ENCODE results near the gene THSD4. TPM values are rescaled to one million over a fixed set of nuclear protein-coding genes. Genes with fewer than 3 reads are reported as not detected.
"Not testable (repeated sequence)": the region's sequence is repeated elsewhere in the genome, so short reads cannot be mapped to it uniquely, and the experiment has no call there.

Gene THSD4
- polyA plus RNA-seq, 1 donor (not counting 4 experiments of a cell fraction or from before 2014, with no cell fraction given), result 24.5 TPM

- H3K79me2 ChIP-seq (ENCODE audit: control insufficient read depth, insufficient read depth, low read length), result no peaks in the 10 kb centered on the region
- H3K4me2 ChIP-seq (ENCODE audit: control insufficient read depth, extremely low read depth, insufficient read depth, low read depth, low read length), result no peak overlapping the region
- dilution Hi-C loops (cut with MboI; ENCODE audit: extremely low pct_ligation_motif_present, low sequenced_read_pairs), result no loop called here
- TF ChIP-seq EZH2 (IDR thresholded peaks at IDR 0.05; ENCODE audit: low read length), result no peak
- TF ChIP-seq, protein P1, sequence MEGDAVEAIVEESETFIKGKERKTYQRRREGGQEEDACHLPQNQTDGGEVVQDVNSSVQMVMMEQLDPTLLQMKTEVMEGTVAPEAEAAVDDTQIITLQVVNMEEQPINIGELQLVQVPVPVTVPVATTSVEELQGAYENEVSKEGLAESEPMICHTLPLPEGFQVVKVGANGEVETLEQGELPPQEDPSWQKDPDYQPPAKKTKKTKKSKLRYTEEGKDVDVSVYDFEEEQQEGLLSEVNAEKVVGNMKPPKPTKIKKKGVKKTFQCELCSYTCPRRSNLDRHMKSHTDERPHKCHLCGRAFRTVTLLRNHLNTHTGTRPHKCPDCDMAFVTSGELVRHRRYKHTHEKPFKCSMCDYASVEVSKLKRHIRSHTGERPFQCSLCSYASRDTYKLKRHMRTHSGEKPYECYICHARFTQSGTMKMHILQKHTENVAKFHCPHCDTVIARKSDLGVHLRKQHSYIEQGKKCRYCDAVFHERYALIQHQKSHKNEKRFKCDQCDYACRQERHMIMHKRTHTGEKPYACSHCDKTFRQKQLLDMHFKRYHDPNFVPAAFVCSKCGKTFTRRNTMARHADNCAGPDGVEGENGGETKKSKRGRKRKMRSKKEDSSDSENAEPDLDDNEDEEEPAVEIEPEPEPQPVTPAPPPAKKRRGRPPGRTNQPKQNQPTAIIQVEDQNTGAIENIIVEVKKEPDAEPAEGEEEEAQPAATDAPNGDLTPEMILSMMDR (optimal IDR thresholded peaks at IDR 0.05 in 1 of 3, IDR thresholded peaks at IDR 0.05 in 1 of 3, conservative IDR thresholded peaks at IDR 0.05 in 1 of 3; ENCODE audit: extremely low read depth in 1 of 3, insufficient read depth in 2 of 3, low read length in 3 of 3), result no peak
- H3K27ac ChIP-seq (ENCODE audit: control insufficient read depth, insufficient read depth, low read length), result no peak overlapping the region
- FAIRE-seq, result no peak
- H3K27me3 ChIP-seq (ENCODE audit: control insufficient read depth, extremely low read depth, insufficient read depth, low read length), result no peaks in the 10 kb centered on the region
- no peaks in the 10 kb centered on the region for H3K9me3 ChIP-seq (ENCODE audit: control insufficient read depth, low read depth, low read length)
- no peaks in the 10 kb centered on the region for H3K9me1 ChIP-seq (ENCODE audit: control insufficient read depth, extremely low read depth, insufficient read depth, low read length)
- H2AFZ ChIP-seq (ENCODE audit: control insufficient read depth, low read length), result no peak overlapping the region
- no peak for DNase-seq (ENCODE audit: low read depth, low spot score)
- H3K36me3 ChIP-seq (ENCODE audit: control insufficient read depth in 2 of 2, extremely low read depth in 1 of 2, insufficient read depth in 2 of 2, low read length in 2 of 2), result peaks cover 16 to 21% of the 10 kb centered on the region in 2 experiments
- no peak overlapping the region for H3K4me3 ChIP-seq (ENCODE audit: control insufficient read depth in 2 of 3, extremely low read depth in 1 of 3, insufficient read depth in 2 of 3, low read depth in 1 of 3, low read length in 3 of 3)
- H4K20me1 ChIP-seq (ENCODE audit: control insufficient read depth, extremely low read depth, insufficient read depth, low read length), result no peaks in the 10 kb centered on the region
- no peak overlapping the region for H3K9ac ChIP-seq (ENCODE audit: control insufficient read depth, extremely low read depth, insufficient read depth, low read length)
- H3K4me1 ChIP-seq (ENCODE audit: control insufficient read depth, extremely low read depth, insufficient read depth, low read length), result no peaks in the 10 kb centered on the region
Measured at GRCh38 chr15:71314956-71315537, 199.8 kb downstream of the THSD4 start.

GRCh38 chr15:71316911-71317310 is 201.6 kb downstream of the THSD4 start:
- Histone ChIP-seq H3K4me1 (ENCODE audit: control insufficient read depth, extremely low read depth, insufficient read depth, low read length) (no peaks in the 10 kb centered on the region), H3K36me3 (ENCODE audit: control insufficient read depth in 2 of 2, extremely low read depth in 1 of 2, insufficient read depth in 2 of 2, low read length in 2 of 2) (peaks cover 13 to 17% of the 10 kb centered on the region in 2 experiments), H3K9ac (ENCODE audit: control insufficient read depth, extremely low read depth, insufficient read depth, low read length) (no peak overlapping the region), H3K9me1 (ENCODE audit: control insufficient read depth, extremely low read depth, insufficient read depth, low read length) (no peaks in the 10 kb centered on the region), H2AFZ (ENCODE audit: control insufficient read depth, low read length) (no peak overlapping the region), H3K4me2 (ENCODE audit: control insufficient read depth, extremely low read depth, insufficient read depth, low read depth, low read length) (no peak overlapping the region), H3K9me3 (ENCODE audit: control insufficient read depth, low read depth, low read length) (no peaks in the 10 kb centered on the region), H3K27ac (ENCODE audit: control insufficient read depth, insufficient read depth, low read length) (no peak overlapping the region), H3K79me2 (ENCODE audit: control insufficient read depth, insufficient read depth, low read length) (no peaks in the 10 kb centered on the region), H3K27me3 (ENCODE audit: control insufficient read depth, extremely low read depth, insufficient read depth, low read length) (no peaks in the 10 kb centered on the region), H4K20me1 (ENCODE audit: control insufficient read depth, extremely low read depth, insufficient read depth, low read length) (no peaks in the 10 kb centered on the region), H3K4me3 (ENCODE audit: control insufficient read depth in 2 of 3, extremely low read depth in 1 of 3, insufficient read depth in 2 of 3, low read depth in 1 of 3, low read length in 3 of 3) (no peak overlapping the region)
- dilution Hi-C loops (cut with MboI; ENCODE audit: extremely low pct_ligation_motif_present, low sequenced_read_pairs), result no loop called here
- DNase-seq (ENCODE audit: low read depth, low spot score) (no peak), FAIRE-seq (no peak)
- TF ChIP-seq, protein P1 (optimal IDR thresholded peaks at IDR 0.05 in 1 of 3, IDR thresholded peaks at IDR 0.05 in 1 of 3, conservative IDR thresholded peaks at IDR 0.05 in 1 of 3; ENCODE audit: extremely low read depth in 1 of 3, insufficient read depth in 2 of 3, low read length in 3 of 3), result no peak
- no peak for TF ChIP-seq EZH2 (IDR thresholded peaks at IDR 0.05; ENCODE audit: low read length)

GRCh38 chr15:71319424-71319823 is 204.2 kb downstream of the THSD4 start:
- H3K4me2 ChIP-seq (ENCODE audit: control insufficient read depth, extremely low read depth, insufficient read depth, low read depth, low read length); H3K27ac ChIP-seq (ENCODE audit: control insufficient read depth, insufficient read depth, low read length); H3K9me3 ChIP-seq (ENCODE audit: control insufficient read depth, low read depth, low read length); H2AFZ ChIP-seq (ENCODE audit: control insufficient read depth, low read length); H3K27me3 ChIP-seq (ENCODE audit: control insufficient read depth, extremely low read depth, insufficient read depth, low read length); dilution Hi-C loops (cut with MboI; ENCODE audit: extremely low pct_ligation_motif_present, low sequenced_read_pairs); H3K9me1 ChIP-seq (ENCODE audit: control insufficient read depth, extremely low read depth, insufficient read depth, low read length); H3K4me3 ChIP-seq (ENCODE audit: control insufficient read depth in 2 of 3, extremely low read depth in 1 of 3, insufficient read depth in 2 of 3, low read depth in 1 of 3, low read length in 3 of 3); H3K9ac ChIP-seq (ENCODE audit: control insufficient read depth, extremely low read depth, insufficient read depth, low read length); DNase-seq (ENCODE audit: low read depth, low spot score); FAIRE-seq; H3K4me1 ChIP-seq (ENCODE audit: control insufficient read depth, extremely low read depth, insufficient read depth, low read length); H3K79me2 ChIP-seq (ENCODE audit: control insufficient read depth, insufficient read depth, low read length); H4K20me1 ChIP-seq (ENCODE audit: control insufficient read depth, extremely low read depth, insufficient read depth, low read length): not testable (repeated sequence)
- peaks cover 10 to 11% of the 10 kb centered on the region in 2 experiments for H3K36me3 ChIP-seq (ENCODE audit: control insufficient read depth in 2 of 2, extremely low read depth in 1 of 2, insufficient read depth in 2 of 2, low read length in 2 of 2)
